ENCODE data around the gene FUT6. TPM values are rescaled to one million over a fixed set of nuclear protein-coding genes. Genes with fewer than 3 reads are reported as not detected.

The FUT6 gene
- total RNA-seq, 1 experiment from 2014 or later: not detected

Other genes starting within 250 kb of the FUT6 start
- gene SAFB2, start 216.9 kb downstream of the FUT6 start, total RNA-seq (2021): 124 and 153 TPM in 2 replicates
- 158 and 171 TPM in 2 replicates for gene SAFB, start 216.6 kb downstream of the FUT6 start, total RNA-seq (2021)
- gene MICOS13, start 159.2 kb downstream of the FUT6 start, total RNA-seq (2021): 36.3 and 43.6 TPM in 2 replicates
- gene HSD11B1L, start 158.7 kb downstream of the FUT6 start, total RNA-seq (2021): 5.7 and 8.2 TPM in 2 replicates
- 984 and 992 TPM in 2 replicates for gene RPL36, start 149.4 kb downstream of the FUT6 start, total RNA-seq (2021)
- 152 and 160 TPM in 2 replicates for gene LONP1, start 119.6 kb downstream of the FUT6 start, total RNA-seq (2021)
- not detected in 2 replicates for gene CATSPERD, start 119.1 kb downstream of the FUT6 start, total RNA-seq (2021)
- 6.5 and 8.2 TPM in 2 replicates for gene PRR22, start 55.0 kb downstream of the FUT6 start, total RNA-seq (2021)
- 56.8 and 85.3 TPM in 2 replicates for gene DUS3L, start 48.5 kb downstream of the FUT6 start, total RNA-seq (2021)
- gene NRTN, start 34.6 kb downstream of the FUT6 start, total RNA-seq (2021): 1.6 and 3.9 TPM in 2 replicates
- gene FUT3, start 11.7 kb upstream of the FUT6 start, total RNA-seq (2021): not detected in 2 replicates
- not detected in 2 replicates for gene FUT5, start 30.8 kb upstream of the FUT6 start, total RNA-seq (2021)
- 290 and 298 TPM in 2 replicates for gene NDUFA11, start 64.1 kb upstream of the FUT6 start, total RNA-seq (2021)
- 0.67 and 1.7 TPM in 2 replicates for gene VMAC, start 65.2 kb upstream of the FUT6 start, total RNA-seq (2021)
- gene CAPS, start 74.6 kb upstream of the FUT6 start, total RNA-seq (2021): 0.92 and 1.7 TPM in 2 replicates
- gene RANBP3, start 138.4 kb upstream of the FUT6 start, total RNA-seq (2021): 126 and 130 TPM in 2 replicates

Data from A673 (cell line).